Stomach (tissue), 9 donors: ENCODE data around the gene WDR18. TPM values are rescaled to one million over a fixed set of nuclear protein-coding genes. Genes with fewer than 3 reads are reported as not detected.
A peak's percentile ranks its signal among the peaks of the same experiment; 100 is the strongest.

ENCODE experiments used
- DNase-seq, 2 donors: peaks; one replicate each; pipeline versions ENCODE4 v3.0.0 to v3.0.0-alpha.2; 2013 to 2019
- H3K27ac ChIP-seq, 5 donors: fragments of 200-600 bp in 4 of 5; sonication (generic) in 4 of 5; one replicate each; pipeline ENCODE4 v1.5.1; 2013 to 2019; ENCODE audit warnings: mild to moderate bottlenecking in 1 of 5, moderate library complexity in 1 of 5
- H3K27me3 ChIP-seq, 3 donors: fragments of 200-600 bp; sonication (generic); one replicate each; pipeline ENCODE4 v1.5.1; 2017 to 2019; ENCODE audit warnings: mixed run types in 1 of 3
- H3K36me3 ChIP-seq, 4 donors: fragments of 200-600 bp; sonication (generic); 1 replicate in 3 of 4; 2 replicates in 1 of 4; pipeline ENCODE4 v1.5.1; 2016 to 2019
- H3K4me1 ChIP-seq, 4 donors: fragments of 200-600 bp; sonication (generic); one replicate each; pipeline ENCODE4 v1.5.1; 2016 to 2019
- H3K4me3 ChIP-seq, 4 donors: fragments of 200-600 bp; sonication (generic) in 3 of 4; one replicate each; pipeline ENCODE4 v1.5.1; 2016 to 2019; ENCODE audit warnings: mild to moderate bottlenecking in 1 of 4
- H3K9me3 ChIP-seq, 4 donors: fragments of 200-600 bp; sonication (generic); one replicate each; pipeline ENCODE4 v1.5.1; 2016 to 2019
- CTCF ChIP-seq, 7 experiments: fragments of 450-650 bp in 4 of 7; fragments of 200-600 bp in 3 of 7; sonication (generic) in 3 of 7; IDR thresholded peaks; one replicate each; pipeline ENCODE4 v1.5.1; 2016 to 2019; ENCODE audit warnings: antibody characterized with exemption in 7 of 7, control low read depth in 2 of 7, mild to moderate bottlenecking in 1 of 7
- EP300 ChIP-seq: sonication (generic); formaldehyde crosslinking; IDR thresholded peaks from one replicate; pipeline ENCODE4 v1.6.1; 2017; ENCODE audit warnings: antibody characterized with exemption
- POLR2A ChIP-seq, 4 donors: fragments of 450-650 bp; IDR thresholded peaks; one replicate each; pipeline ENCODE4 v1.6.1; 2016; ENCODE audit warnings: antibody characterized with exemption in 4 of 4, control low read depth in 2 of 4, mild to moderate bottlenecking in 1 of 4, moderate library complexity in 1 of 4
- POLR2AphosphoS5 ChIP-seq, 3 donors: sonication (generic); formaldehyde crosslinking; IDR thresholded peaks; one replicate each; pipeline ENCODE4 v1.6.1; 2016; ENCODE audit warnings: antibody characterized with exemption in 3 of 3
- WGBS, 5 donors: extraction: QIAGEN DNeasy Blood & Tissue Kit in 3 of 5; methylation state at CpG; one replicate each; pipeline versions ENCODE4 v1.1.5 to v1.1.7; 2013 to 2018; 5-methylcytosine and 5-hydroxymethylcytosine counted together
- intact Hi-C: fragments of 100-400 bp; cut with DNase I; formaldehyde crosslinking; loops from one replicate; pipeline ENCODE4 v1.15.1; 2023; ENCODE audit warnings: low total_unique reads
- polyA plus RNA-seq, 3 donors: library from polyadenylated mRNA; stranded (reverse); fragments of 200-250 nt; gene quantifications; one replicate each; pipeline ENCODE4 v1.2.3, GENCODE V29; 2013
- total RNA-seq, 5 donors: library from RNA; depleted of rRNA; stranded (reverse); fragments of >200 nt; gene quantifications; one replicate each; pipeline versions ENCODE4 v1.1.0 to v1.2.3, GENCODE V29; 2014 to 2016
- donor health status: healthy with polysubstance abuse.
- donor health status: Bipolar disorder and iron deficiency.
- donor health status: healthy.

The WDR18 gene
- total and polyA plus RNA-seq, 8 donors, result 19.1 to 410 (median 60.6) TPM

- Histone ChIP-seq H3K27me3 (peaks cover 0 to 12% (median 0%) of the 10 kb centered on the region in 3 donors), H3K27ac (peak overlapping the region; percentile 85 to 90 (median 89)), H3K4me3 (peak overlapping the region; percentile 33 to 45 (median 37)), H3K9me3 (no peaks in the 10 kb centered on the region), H3K4me1 (peaks cover 25 to 55% (median 43%) of the 10 kb centered on the region in 4 donors), H3K36me3 (peaks cover 0 to 5% (median 0%) of the 10 kb centered on the region in 4 donors)
- intact Hi-C loops, result no loop called here
- DNase-seq, result peak; percentile 91 to 92
- WGBS, 5 donors, result 14 to 38% (median 15%) methylated on average over 16 to 64 of the region's 64 CpGs
- TF ChIP-seq POLR2A (IDR thresholded peaks at IDR 0.05), result no peak
- TF ChIP-seq POLR2AphosphoS5 (IDR thresholded peaks at IDR 0.05), result peak in 2 of 3 donors; percentile 58 to 63
- no peak for TF ChIP-seq EP300
- TF ChIP-seq CTCF (IDR thresholded peaks at IDR 0.05), result peak in 1 of 7 experiments; percentile 12
These were observed 43.4 kb upstream of the WDR18 start for GRCh38 chr19:940591-941291.

DNA sequence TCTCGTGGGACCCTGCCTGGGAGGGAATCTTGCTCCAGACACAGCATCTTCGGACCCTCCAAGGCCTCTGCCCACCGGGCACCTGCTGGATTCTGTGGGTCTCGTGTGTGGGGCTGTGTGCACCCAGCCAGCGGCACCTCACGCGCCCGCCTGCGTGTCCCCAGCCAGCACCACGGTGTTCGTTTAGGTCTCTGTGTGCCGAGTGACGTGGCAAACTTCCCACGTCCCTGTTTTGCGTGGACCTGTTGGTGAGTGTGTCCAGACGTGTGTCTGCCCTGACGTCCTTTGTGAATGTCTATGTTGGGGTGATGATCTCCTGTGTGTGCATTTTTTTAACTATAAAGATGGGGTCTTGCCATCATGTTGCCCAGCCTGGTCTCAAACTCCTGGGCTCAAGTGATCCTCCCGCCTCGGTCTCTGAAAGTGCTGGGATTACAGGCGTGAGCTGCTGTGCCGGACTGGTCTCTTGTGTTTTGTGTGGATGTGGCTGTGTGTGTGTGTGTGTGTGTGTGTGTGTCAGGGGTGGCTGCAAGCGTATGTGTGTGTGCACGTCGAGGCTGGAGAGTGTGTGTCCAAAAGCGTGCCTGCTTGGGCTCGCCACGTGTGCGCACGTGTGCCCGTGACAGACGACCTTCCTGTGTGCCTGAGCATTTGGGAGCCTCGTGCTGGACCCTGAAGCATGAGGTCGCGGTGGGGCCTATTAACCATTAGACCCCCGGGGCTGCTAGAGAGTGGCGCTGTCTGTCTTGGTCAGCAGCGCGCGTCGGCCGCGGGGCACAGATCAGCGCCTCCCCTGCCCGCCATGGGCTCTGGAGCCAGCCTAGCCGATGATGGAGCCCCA, 42.6 kb upstream of the WDR18 start:
- TF ChIP-seq POLR2AphosphoS5 (IDR thresholded peaks at IDR 0.05) (no peak), EP300 (no peak), CTCF (IDR thresholded peaks at IDR 0.05) (no peak), POLR2A (IDR thresholded peaks at IDR 0.05) (no peak)
- Histone ChIP-seq H3K4me1 (peaks cover 25 to 53% (median 42%) of the 10 kb centered on the region in 4 donors), H3K4me3 (peak overlapping the region; percentile 33 to 45 (median 37)), H3K27me3 (peaks cover 0 to 12% (median 0%) of the 10 kb centered on the region in 3 donors), H3K27ac (peak overlapping the region; percentile 85 to 90 (median 89)), H3K36me3 (peaks cover 0 to 5% (median 0%) of the 10 kb centered on the region in 4 donors), H3K9me3 (no peaks in the 10 kb centered on the region)
- intact Hi-C loops, result no loop called here
- WGBS, 5 donors, result 53 to 66% (median 57%) methylated on average over 22 to 45 of the region's 45 CpGs
- DNase-seq, result no peak

DNA sequence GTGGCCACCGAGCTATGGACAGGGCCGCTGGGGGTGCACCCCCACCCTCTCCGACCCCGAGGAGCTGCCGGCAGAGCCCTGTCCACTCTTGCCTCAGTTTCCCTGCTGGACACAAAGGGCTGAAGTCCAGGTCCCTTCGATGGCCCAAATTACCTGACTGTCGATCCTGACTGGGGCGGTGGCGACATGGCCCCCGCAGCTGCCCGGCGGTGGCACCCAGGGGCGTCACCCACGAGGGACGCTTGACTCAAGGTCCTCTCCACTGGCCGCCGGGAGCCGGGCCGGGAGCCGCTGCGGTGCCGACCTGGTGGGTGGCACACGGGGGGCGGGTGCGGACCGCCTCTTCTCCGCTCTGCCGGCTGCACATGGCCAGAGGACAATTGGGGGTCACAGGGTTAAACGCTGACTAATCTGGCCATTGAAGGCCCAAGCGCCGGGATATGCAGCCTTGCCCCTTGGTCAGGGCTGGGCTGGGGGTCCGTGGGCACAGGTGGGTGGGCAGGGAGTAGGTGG, 42.0 kb upstream of the WDR18 start:
- Histone ChIP-seq H3K4me3 (no peak overlapping the region), H3K36me3 (peaks cover 0 to 5% (median under 1%) of the 10 kb centered on the region in 4 donors), H3K9me3 (no peaks in the 10 kb centered on the region), H3K4me1 (peaks cover 25 to 55% (median 42%) of the 10 kb centered on the region in 4 donors), H3K27ac (no peak overlapping the region), H3K27me3 (peaks cover 0 to 12% (median 0%) of the 10 kb centered on the region in 3 donors)
- DNase-seq, result no peak
- intact Hi-C loops, result no loop called here
- TF ChIP-seq POLR2A (IDR thresholded peaks at IDR 0.05) (no peak), POLR2AphosphoS5 (IDR thresholded peaks at IDR 0.05) (no peak), EP300 (no peak), CTCF (IDR thresholded peaks at IDR 0.05) (no peak)
- 87 to 95% (median 90%) methylated on average over 14 to 32 of the region's 32 CpGs for WGBS, 5 donors

- intact Hi-C loops, result no loop called here
- DNase-seq, result no peak
- Histone ChIP-seq H3K36me3 (peaks cover 0 to 8% (median 2%) of the 10 kb centered on the region in 4 donors), H3K27ac (no peak overlapping the region), H3K27me3 (peaks cover 0 to 12% (median 0%) of the 10 kb centered on the region in 3 donors), H3K4me1 (peaks cover 25 to 68% (median 40%) of the 10 kb centered on the region in 4 donors), H3K9me3 (no peaks in the 10 kb centered on the region), H3K4me3 (no peak overlapping the region)
- TF ChIP-seq POLR2AphosphoS5 (IDR thresholded peaks at IDR 0.05), result no peak
- TF ChIP-seq CTCF (IDR thresholded peaks at IDR 0.05), result no peak
- TF ChIP-seq POLR2A (IDR thresholded peaks at IDR 0.05), result no peak
- no peak for TF ChIP-seq EP300
- 89 to 94% (median 89%) methylated on average over 13 to 17 of the region's 17 CpGs for WGBS, 5 donors
These were observed 40.5 kb upstream of the WDR18 start for GRCh38 chr19:943551-944170.
